Measurements from ENCODE around the gene FAM168B.
"Not testable (repeated sequence)": the region's sequence is repeated elsewhere in the genome, so short reads cannot be mapped to it uniquely, and the experiment has no call there.

The FAM168B gene

GRCh38 chr2:131094463-131095281, 1.4 kb upstream of the FAM168B start:
- DNase-seq, result no peak

DNA sequence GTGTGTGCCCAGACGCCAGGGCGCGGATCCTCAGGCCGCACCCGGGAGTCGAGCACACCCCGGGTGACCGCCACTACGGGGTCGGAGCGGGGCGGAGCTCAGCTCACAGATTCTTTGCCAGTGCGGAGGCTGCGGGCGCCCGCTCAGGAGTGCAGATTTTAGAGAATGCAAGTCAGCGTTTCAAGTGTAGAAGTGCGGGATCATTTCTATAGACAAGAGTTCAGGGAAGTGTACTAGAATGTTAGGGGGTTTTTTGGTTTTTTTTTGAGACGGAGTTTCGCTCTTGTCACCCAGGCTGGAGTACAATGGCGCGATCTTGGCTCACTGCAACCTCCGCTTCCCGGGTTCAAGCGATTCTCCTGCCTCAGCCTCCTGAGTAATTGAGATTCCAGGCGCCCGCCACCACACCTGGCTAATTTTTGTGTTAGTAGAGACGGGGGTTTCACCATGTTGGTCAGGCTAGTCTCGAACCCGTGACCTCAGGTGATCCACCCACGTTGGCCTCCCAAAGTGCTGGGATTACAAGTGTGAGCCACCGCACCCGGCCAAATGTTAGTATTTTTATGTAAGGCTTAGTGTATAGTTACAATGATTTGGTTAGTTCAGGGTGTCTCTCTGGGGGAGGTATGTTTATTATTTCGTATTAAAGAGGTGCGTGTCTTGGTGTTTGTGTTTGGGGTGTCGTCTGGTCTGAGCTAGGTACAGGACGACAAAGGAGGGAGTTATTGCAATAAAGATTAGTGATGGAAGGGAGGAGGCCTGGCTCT, 619 bp upstream of the FAM168B start:
- no peak for DNase-seq

DNA sequence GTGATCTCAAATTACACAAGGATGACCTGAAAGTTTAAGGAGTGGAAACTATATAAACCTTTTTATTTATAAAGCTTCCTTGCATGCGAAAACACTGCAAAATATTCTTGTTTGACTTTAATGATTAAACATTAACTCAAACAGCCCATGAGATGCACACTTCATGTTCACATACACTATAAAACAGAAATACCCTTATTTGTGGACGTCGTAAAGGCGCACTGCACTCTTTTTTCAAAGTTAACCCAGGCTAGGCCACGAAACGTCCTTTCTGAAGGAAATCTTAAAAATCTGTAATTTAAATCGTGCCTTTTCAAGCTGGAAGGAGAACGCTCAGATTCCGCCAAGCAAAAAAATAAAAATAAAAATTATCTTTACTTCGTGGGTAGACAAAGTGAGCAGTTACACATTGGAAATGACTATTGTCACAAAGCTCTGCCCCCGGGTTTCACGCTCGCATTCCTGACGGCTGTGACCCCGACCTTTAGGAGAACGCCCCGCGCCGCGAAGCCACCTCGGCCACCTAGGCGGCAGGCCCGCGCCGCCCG, 728 bp downstream of the FAM168B start:
- DNase-seq, result no peak

DNA sequence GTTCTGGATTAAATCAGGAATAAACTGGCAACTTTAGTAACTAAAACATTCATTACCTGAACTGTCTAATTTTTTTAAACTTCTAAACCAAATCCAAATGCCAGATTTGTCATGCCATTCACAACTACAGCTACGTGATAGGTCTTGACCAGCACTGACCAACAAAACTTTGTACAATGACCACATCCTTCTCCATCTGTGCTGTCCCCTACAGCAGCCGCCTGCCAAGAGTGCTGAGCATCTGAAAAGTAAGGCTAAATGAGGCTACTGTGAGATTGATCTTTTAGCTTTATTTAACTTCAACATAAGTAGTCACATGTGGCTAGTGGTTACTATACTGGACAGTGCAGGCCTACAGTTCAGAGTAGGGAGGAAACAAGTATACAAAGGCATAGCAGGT, 7.6 kb downstream of the FAM168B start:
- DNase-seq, result no peak

GRCh38 chr2:131081190-131081589, 12.1 kb downstream of the FAM168B start:
- DNase-seq, result no peak

DNA sequence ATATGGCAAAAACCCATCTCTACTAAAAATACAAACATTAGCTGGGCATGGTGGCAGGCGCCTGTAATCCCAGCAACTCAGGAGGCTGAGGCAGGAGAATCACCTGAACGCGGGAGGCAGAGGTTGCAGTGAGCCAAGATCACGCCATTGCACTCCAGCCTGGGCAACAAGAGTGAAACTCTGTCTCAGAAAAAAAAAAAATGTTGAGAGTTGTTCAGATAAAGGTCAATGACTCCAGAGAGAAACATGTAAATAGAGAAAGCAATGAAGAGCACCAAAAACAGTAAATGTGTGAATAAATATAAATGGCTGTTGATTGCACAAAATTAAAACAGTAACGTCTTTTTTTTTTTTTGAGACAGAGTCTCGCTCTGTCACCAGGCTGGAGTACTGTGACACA, 13.3 kb downstream of the FAM168B start:
- not testable (repeated sequence) for DNase-seq

DNA sequence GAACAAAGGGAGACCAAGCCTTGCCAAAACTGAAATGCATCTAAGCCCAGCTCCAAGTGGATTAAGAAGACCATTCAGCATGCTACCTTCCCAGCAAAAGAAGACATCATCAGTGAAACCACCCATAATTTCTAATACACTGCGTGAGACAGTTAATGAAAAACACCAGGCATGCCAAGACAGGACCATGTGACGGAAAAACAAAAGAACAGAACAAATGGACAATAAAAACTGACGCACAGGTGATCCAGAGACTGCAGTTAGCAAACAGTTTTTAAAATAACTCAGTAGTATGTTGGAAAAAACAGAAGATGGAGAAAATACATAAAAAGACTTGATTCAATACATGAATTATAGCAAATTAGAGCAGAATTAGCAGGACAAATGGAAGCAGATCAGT, 15.3 kb downstream of the FAM168B start:
- no peak for DNase-seq

GRCh38 chr2:131077182-131077846, 15.9 kb downstream of the FAM168B start:
- no peak for DNase-seq

DNA sequence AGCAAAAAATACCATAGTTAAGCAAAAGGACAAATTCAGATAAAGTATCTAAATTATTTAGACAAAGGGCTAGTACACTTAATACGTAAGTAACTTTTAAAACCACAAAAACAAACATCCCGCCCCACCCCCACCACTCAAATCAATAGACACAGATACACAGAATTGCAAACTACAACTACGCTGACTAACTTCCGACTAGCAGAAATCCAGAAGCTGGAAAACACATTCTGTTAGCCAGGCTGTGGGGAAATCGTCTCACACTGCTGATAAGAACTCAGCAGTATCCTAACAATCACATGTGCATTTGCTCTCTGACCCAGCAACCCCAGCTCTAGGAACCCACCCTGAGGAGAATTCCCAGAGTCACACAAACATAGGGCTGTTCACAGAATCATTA, 16.6 kb downstream of the FAM168B start:
- DNase-seq, result no peak

GRCh38 chr2:131075578-131075977, 17.7 kb downstream of the FAM168B start:
- not testable (repeated sequence) for DNase-seq

GRCh38 chr2:131068172-131068571, 25.1 kb downstream of the FAM168B start:
- not testable (repeated sequence) for DNase-seq

DNA sequence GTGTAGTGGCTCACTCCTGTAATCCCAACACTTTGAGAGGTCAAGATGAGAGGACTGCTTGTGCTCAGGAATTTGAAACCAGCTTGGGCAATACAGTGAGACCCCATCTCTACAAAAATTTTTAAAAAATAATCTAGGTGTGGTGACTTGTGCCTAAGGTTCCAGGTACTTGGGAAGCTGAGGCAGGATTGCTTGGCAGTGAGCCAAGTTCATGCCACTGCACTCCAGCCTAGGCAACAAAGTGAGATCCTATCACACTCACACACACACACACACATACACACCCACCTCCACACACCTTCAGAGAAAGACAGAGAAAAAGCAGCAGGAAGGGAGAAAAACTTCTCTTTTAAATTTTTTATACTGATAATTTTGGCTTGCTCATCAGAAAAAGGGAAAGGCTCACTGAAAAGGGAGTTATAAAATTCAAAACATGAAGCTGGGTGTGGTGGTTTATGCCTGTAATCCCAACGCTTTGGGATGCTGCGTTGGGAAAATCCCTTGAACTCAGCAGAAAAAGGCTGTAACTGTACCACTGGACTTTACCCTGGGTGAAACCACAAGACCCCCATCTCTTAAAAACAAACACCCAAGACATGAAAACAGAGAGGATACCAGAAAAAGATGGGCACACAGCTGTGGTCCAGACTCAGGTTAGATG, 25.7 kb downstream of the FAM168B start:
- DNase-seq, result no peak

- no peak for DNase-seq
Observed at GRCh38 chr2:131064589-131065512, 28.4 kb downstream of the FAM168B start.

DNA sequence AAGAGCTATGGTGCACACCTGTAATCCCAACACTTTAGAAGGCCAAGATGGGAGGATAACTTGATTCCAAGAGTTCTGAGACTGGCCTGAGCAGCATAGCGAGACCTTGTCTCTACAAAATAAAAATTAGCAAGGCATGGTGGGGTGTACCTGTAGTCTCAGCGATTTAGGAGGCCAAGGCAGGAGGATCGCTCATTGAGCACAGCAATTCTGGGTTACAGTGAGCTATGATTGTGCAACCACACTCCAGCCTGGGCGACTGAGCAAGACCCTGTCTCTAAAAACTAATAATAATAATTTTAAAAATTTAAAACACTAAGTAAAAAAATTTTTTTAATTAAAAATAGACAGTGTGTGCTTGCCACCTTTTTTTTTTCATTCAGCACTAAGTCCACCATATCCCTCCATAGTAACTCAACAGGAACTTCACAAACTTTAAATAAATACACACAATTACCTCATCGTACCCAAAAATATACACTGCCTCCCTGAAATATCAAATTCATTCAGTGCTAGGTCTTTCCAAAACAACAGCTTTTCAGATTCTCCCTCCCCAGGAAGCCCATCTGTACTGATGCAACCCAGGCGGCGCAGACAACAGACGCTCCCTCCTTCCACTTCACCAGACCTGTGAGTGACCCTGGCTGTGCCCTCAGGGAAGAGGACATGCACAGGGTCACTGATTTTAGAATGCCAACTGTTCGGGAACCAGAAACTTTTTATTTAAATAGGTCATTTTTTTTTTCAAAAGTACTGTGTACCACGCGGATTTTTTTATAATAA, 29.6 kb downstream of the FAM168B start:
- DNase-seq, result no peak

DNA sequence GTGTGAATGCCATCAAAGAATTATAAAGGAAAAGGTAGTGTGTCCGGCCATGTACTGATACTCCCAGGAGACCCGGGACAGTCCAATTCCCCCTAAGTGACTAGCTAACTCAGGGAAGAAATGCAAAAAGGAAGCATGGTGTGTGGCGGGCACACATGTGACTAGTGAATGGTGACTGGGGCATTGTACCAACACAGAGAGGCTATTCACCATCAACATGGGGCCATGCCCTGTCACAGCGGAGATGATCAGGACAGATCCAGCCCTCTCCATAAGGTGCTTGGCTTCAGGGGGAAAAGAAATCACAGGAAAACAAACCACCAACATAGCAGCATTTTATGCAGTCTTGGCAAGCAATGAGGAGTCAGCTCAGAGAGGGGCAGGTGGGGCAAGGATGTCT, 34.3 kb downstream of the FAM168B start:
- DNase-seq, result no peak

- DNase-seq, result no peak
Observed at GRCh38 chr2:131058214-131058843, 34.9 kb downstream of the FAM168B start.

GRCh38 chr2:131056932-131057287, 36.4 kb downstream of the FAM168B start:
- DNase-seq, result no peak

DNA sequence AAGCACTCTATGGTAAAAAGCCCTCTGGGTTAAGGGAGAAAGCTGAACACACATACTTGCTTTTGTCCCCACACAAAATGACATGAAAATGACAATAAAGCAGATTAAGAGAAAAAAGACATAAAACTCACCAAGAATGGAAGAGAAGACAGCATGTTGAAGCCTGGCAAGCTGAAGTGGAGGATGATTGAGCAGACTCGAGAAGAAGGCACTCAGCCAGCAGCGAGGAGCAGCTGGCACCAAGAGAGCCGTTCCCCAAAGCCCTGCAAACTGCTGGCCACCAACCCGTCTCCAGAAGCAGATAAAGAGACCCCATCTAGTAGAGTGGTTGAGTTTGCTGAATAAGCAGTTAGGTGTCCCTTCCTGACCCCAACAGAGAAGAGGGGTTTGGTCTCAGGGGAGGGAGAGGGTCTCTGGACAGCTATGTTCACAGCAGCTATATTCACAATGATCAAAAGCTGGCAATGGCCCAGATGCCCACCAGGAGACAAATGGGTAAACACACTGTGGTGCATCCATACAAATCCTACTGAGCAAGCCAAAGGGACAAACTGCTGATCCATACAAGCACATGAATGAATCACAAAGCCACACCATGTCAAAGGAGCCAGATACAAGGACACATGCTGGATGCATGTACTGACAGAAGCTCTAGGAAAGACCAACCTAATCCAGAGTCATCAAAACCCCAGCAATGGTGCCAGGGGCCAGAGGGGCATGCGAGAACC, 36.9 kb downstream of the FAM168B start:
- DNase-seq, result no peak

DNA sequence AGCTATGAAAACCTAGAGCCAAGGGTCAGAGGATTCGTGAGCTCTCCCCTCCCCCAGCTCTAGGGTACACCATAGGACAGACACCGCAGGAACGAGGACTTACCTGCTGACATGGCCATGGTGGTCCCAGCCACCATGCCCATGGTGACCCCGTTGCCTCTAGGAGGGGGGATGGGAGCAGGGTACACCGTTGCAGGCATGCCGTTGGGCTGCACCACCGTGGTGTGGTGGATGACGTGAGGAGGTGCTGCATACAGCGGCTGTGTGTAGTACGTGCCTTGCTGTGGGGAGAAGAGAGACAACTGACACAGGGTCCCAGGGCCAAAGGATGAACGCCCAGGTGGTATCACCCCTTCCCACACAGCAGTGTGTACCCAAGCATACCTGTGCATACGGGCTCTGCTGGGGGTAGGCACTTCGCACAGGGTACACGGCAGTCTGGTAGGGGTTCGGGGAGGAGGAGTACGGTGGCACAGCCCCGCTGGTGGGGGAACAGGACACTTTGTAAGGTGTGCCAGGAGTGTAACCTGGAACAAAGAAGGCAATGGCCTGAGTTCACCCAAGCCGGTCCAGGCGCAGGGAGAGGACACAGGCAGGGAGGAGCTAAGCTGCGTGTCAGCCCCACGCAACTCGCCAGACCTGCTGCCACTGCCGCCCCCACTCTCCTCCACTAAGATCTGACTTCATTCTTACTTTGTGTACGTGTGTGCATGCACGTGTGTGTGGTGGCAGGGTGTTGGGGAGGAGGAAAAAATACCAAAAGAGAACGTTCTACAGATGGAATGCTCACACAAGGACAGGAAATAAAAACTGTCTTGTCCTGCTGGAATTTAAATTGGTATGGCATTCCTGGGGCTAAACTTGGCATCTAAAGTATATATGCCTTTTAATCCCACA, 37.8 kb downstream of the FAM168B start:
- DNase-seq, result no peak
